ENCODE results near the gene RNF166. TPM values are rescaled to one million over a fixed set of nuclear protein-coding genes. Genes with fewer than 3 reads are reported as not detected.
A peak's percentile ranks its signal among the peaks of the same experiment; 100 is the strongest.

The RNF166 gene
- total and polyA plus RNA-seq, 2 of the 13 experiments (the other 11 are each of a cell fraction or from before 2014, with no cell fraction given) = 21.4 to 23.0 TPM

DNA sequence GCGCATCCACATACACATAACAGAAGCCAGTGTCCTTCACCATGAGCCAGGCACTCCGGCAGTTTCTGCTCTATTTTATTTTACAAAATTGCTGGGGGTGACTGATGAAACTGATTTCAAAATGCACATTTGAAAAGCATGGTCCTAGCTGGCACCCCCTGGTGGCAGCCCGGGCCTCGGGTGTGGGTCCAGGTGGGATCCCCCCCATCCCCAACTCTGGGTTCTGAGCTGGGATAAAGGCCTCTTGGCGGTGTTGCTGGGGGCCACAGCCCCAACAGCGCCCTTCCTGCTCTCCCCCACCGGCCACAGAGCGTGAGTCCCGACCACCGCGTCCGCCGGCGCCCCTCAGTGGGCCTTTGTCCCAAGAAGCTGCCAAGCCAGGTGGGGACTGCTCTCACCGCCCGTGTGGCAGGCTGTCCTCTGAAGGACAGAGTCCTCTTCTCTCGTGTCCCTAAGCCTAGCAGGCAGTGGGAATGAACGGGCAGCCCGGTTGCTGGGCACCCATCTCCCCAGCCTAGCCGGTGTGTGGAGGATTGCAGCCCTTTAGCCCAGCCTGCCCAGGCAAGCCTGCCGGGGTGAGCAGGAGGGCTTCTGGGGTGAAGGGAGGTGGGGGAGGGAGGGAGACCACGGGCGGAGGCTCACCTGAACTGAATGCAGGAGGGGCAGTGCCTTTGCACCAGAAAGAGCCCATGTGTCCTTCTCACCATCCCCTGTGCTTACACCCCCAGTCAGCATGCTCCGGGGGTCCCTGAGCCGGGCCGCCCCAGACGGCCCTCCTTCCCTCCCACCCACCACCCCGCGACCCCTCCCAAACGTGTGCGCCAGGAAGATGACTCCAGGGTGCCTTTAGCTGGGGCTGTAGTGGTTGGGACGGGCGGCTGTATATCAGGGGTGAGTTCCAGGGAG lies 20.8 kb downstream of the RNF166 start (continued):
- 0 out of 2 replicates have a peak, but pooled peaks have one; percentile 46 for TF ChIP-seq AHR (CRISPR knock-in tag; IDR thresholded peaks at IDR 0.05)
- no peak for TF ChIP-seq SMAD3 (CRISPR knock-in tag; IDR thresholded peaks at IDR 0.05)
- 0 out of 2 replicates have a peak, but pooled peaks have one; percentile 59 for TF ChIP-seq ZBTB7B (CRISPR knock-in tag; IDR thresholded peaks at IDR 0.05)
- TF ChIP-seq KDM4B (CRISPR knock-in tag; IDR thresholded peaks at IDR 0.05) = 0 out of 2 replicates have a peak, but pooled peaks have one; percentile 30
- TF ChIP-seq, protein P1, sequence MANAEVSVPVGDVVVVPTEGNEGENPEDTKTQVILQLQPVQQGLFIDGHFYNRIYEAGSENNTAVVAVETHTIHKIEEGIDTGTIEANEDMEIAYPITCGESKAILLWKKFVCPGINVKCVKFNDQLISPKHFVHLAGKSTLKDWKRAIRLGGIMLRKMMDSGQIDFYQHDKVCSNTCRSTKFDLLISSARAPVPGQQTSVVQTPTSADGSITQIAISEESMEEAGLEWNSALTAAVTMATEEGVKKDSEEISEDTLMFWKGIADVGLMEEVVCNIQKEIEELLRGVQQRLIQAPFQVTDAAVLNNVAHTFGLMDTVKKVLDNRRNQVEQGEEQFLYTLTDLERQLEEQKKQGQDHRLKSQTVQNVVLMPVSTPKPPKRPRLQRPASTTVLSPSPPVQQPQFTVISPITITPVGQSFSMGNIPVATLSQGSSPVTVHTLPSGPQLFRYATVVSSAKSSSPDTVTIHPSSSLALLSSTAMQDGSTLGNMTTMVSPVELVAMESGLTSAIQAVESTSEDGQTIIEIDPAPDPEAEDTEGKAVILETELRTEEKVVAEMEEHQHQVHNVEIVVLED (CRISPR knock-in tag; IDR thresholded peaks at IDR 0.05; ENCODE audit: borderline replicate concordance) = 0 out of 2 replicates have a peak, but pooled peaks have one; percentile 17
- peak; percentile 54; the same call in 1 of the 2 replicates for TF ChIP-seq GABPB1 (CRISPR knock-in tag; IDR thresholded peaks at IDR 0.05)
- TF ChIP-seq ZFX (CRISPR knock-in tag; IDR thresholded peaks at IDR 0.05; ENCODE audit: low read depth) = peak; percentile 37; the same call in 1 of the 2 replicates
- no peak for TF ChIP-seq ZNF230 (CRISPR knock-in tag; IDR thresholded peaks at IDR 0.05)
- peak; percentile 22; the same call in 1 of the 2 replicates for TF ChIP-seq ZBTB7A (CRISPR knock-in tag; IDR thresholded peaks at IDR 0.05)
- TF ChIP-seq ZFP36 (IDR thresholded peaks at IDR 0.05; ENCODE audit: borderline replicate concordance, low read depth, low read length, partially characterized antibody) = no peak
- peak; percentile 18; the same call in 1 of the 2 replicates for TF ChIP-seq ZNF768 (CRISPR knock-in tag; IDR thresholded peaks at IDR 0.05)
- TF ChIP-seq STAG1 (CRISPR knock-in tag; IDR thresholded peaks at IDR 0.05) = 0 out of 2 replicates have a peak, but pooled peaks have one; percentile 12
- peak; percentile 7; the same call in 1 of the 2 replicates for TF ChIP-seq ZNF563 (CRISPR knock-in tag; IDR thresholded peaks at IDR 0.05)
- TF ChIP-seq, protein P2, sequence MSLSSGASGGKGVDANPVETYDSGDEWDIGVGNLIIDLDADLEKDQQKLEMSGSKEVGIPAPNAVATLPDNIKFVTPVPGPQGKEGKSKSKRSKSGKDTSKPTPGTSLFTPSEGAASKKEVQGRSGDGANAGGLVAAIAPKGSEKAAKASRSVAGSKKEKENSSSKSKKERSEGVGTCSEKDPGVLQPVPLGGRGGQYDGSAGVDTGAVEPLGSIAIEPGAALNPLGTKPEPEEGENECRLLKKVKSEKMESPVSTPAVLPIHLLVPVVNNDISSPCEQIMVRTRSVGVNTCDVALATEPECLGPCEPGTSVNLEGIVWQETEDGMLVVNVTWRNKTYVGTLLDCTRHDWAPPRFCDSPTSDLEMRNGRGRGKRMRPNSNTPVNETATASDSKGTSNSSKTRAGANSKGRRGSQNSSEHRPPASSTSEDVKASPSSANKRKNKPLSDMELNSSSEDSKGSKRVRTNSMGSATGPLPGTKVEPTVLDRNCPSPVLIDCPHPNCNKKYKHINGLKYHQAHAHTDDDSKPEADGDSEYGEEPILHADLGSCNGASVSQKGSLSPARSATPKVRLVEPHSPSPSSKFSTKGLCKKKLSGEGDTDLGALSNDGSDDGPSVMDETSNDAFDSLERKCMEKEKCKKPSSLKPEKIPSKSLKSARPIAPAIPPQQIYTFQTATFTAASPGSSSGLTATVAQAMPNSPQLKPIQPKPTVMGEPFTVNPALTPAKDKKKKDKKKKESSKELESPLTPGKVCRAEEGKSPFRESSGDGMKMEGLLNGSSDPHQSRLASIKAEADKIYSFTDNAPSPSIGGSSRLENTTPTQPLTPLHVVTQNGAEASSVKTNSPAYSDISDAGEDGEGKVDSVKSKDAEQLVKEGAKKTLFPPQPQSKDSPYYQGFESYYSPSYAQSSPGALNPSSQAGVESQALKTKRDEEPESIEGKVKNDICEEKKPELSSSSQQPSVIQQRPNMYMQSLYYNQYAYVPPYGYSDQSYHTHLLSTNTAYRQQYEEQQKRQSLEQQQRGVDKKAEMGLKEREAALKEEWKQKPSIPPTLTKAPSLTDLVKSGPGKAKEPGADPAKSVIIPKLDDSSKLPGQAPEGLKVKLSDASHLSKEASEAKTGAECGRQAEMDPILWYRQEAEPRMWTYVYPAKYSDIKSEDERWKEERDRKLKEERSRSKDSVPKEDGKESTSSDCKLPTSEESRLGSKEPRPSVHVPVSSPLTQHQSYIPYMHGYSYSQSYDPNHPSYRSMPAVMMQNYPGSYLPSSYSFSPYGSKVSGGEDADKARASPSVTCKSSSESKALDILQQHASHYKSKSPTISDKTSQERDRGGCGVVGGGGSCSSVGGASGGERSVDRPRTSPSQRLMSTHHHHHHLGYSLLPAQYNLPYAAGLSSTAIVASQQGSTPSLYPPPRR (CRISPR knock-in tag; IDR thresholded peaks at IDR 0.05; ENCODE audit: borderline replicate concordance) = no peak
- no peak for TF ChIP-seq ZNF12 (CRISPR knock-in tag; IDR thresholded peaks at IDR 0.05)
- 0 out of 2 replicates have a peak, but pooled peaks have one; percentile 26 for TF ChIP-seq PHF21A (CRISPR knock-in tag; IDR thresholded peaks at IDR 0.05)
- 0 out of 2 replicates have a peak, but pooled peaks have one; percentile 39 for TF ChIP-seq ZNF484 (CRISPR knock-in tag; IDR thresholded peaks at IDR 0.05; ENCODE audit: borderline replicate concordance, low read depth)
- peak; percentile 18; the same call in 1 of the 2 replicates for TF ChIP-seq KDM2A (CRISPR knock-in tag; IDR thresholded peaks at IDR 0.05; ENCODE audit: borderline replicate concordance, low read depth)
